ENCODE results near the gene EIF3I.
"Not testable (repeated sequence)": the region's sequence is repeated elsewhere in the genome, so short reads cannot be mapped to it uniquely, and the experiment has no call there.

EIF3I gene

GRCh38 chr1:32239337-32239736 is 17.1 kb downstream of the EIF3I start:
- DNase-seq: no peak

GRCh38 chr1:32239790-32240139 is 17.6 kb downstream of the EIF3I start:
- DNase-seq: peak; percentile 13

- peak; percentile 34 for DNase-seq
Measured at GRCh38 chr1:32240140-32240951, 18.1 kb downstream of the EIF3I start.

- DNase-seq: no peak
Measured at GRCh38 chr1:32241001-32241763, 19.0 kb downstream of the EIF3I start.

- DNase-seq: no peak
Measured at GRCh38 chr1:32242341-32242851, 20.2 kb downstream of the EIF3I start.

GRCh38 chr1:32246888-32247273 is 24.7 kb downstream of the EIF3I start, which contains the start of gene FAM167B:
TSS of gene FAM167B (plus strand) at chr1:32247222. CDS start at chr1:32247422, 200 bp downstream.
- no peak for DNase-seq

- no peak for DNase-seq
Measured at GRCh38 chr1:32247452-32247851, 25.2 kb downstream of the EIF3I start.

- DNase-seq: peak; percentile 39
Measured at GRCh38 chr1:32247983-32248889, 26.0 kb downstream of the EIF3I start.

- no peak for DNase-seq
Measured at GRCh38 chr1:32249831-32250525, 27.8 kb downstream of the EIF3I start.

GRCh38 chr1:32250893-32251716 is 28.9 kb downstream of the EIF3I start, which contains the start of gene LCK:
TSS of gene LCK (plus strand) at chr1:32251265. CDS start at chr1:32274330, 23,065 bp downstream.
- DNase-seq: no peak

GRCh38 chr1:32255072-32256071 is 33.2 kb downstream of the EIF3I start:
- DNase-seq: no peak

- DNase-seq: no peak
Measured at GRCh38 chr1:32256473-32257226, 34.4 kb downstream of the EIF3I start.

GRCh38 chr1:32257227-32257508 is 35.0 kb downstream of the EIF3I start:
- no peak for DNase-seq

GRCh38 chr1:32263236-32263593 is 41.0 kb downstream of the EIF3I start:
- DNase-seq: not testable (repeated sequence)

GRCh38 chr1:32263744-32264143 is 41.5 kb downstream of the EIF3I start:
- DNase-seq: no peak

GRCh38 chr1:32265846-32266245 is 43.6 kb downstream of the EIF3I start:
- DNase-seq: no peak

GRCh38 chr1:32266921-32267591 is 44.8 kb downstream of the EIF3I start:
- no peak for DNase-seq

GRCh38 chr1:32269744-32270143 is 47.5 kb downstream of the EIF3I start:
- no peak for DNase-seq
